Ovary (tissue), 9 donors: ENCODE results near the gene TPX2. TPM values are rescaled to one million over a fixed set of nuclear protein-coding genes. Genes with fewer than 3 reads are reported as not detected.

Source experiments
- DNase-seq, 5 donors: peaks; one replicate each; pipeline ENCODE4 v3.0.0-alpha.2; 2019 to 2020
- H3K27ac ChIP-seq, 2 donors: fragments of 200-600 bp; one replicate each; pipeline versions ENCODE4 v1.5.1 to v1.8.0; 2019 to 2022
- H3K27me3 ChIP-seq: fragments of 200-600 bp; one replicate; pipeline ENCODE4 v1.8.0; 2022
- H3K36me3 ChIP-seq: fragments of 200-600 bp; sonication (generic); one replicate; pipeline ENCODE4 v1.5.1; 2019
- H3K4me1 ChIP-seq: one replicate; pipeline ENCODE4 v1.8.1; 2013; ENCODE audit warnings: mild to moderate bottlenecking, moderate library complexity; ENCODE audit not compliant: insufficient read depth
- H3K4me3 ChIP-seq: fragments of 200-600 bp; sonication (generic); one replicate; pipeline ENCODE4 v1.5.1; 2017
- H3K9me3 ChIP-seq, 2 donors: fragments of 200-600 bp in 1 of 2; sonication (generic) in 1 of 2; one replicate each; pipeline versions ENCODE4 v1.5.1 to v1.8.1; 2013 to 2019; ENCODE audit warnings: mild to moderate bottlenecking in 1 of 2, moderate library complexity in 1 of 2
- EP300 ChIP-seq: sonication (generic); formaldehyde crosslinking; IDR thresholded peaks from one replicate; pipeline ENCODE4 v1.6.1; 2017; ENCODE audit warnings: antibody characterized with exemption
- POLR2A ChIP-seq: fragments of 450-650 bp; IDR thresholded peaks from one replicate; pipeline ENCODE4 v1.6.1; 2017; ENCODE audit warnings: antibody characterized with exemption, mild to moderate bottlenecking, moderate library complexity
- WGBS, 3 donors: extraction: QIAGEN DNeasy Blood & Tissue Kit in 1 of 3; methylation state at CpG; one replicate each; pipeline versions ENCODE4 v1.1.5 to v1.1.7; 2013 to 2017; 5-methylcytosine and 5-hydroxymethylcytosine counted together
- intact Hi-C, 4 donors: fragments of 100-400 bp; cut with DNase I; formaldehyde crosslinking; loops; one replicate each; pipeline versions ENCODE4 v1.11.0 to v1.15.1; 2022 to 2023
- polyA plus RNA-seq, 2 donors: library from polyadenylated mRNA; stranded (reverse); fragments of 200-250 nt in 1 of 2; fragments of 350-450 nt in 1 of 2; fragmentation: Illumina TruSeq in 1 of 2; extraction: RNeasy Lipid Tissue Mini Kit (QIAGEN cat#74804) in 1 of 2; gene quantifications; one replicate each; pipeline ENCODE4 v1.2.3, GENCODE V29; 2013 to 2014
- total RNA-seq, 7 donors: library from RNA; depleted of rRNA in 2 of 7; stranded (reverse); fragments of >200 nt in 2 of 7; fragmentation: NEBNext Ultra II Directional in 3 of 7; extraction: Animal tissue kit (Norgen Biotek cat#: 25700) in 3 of 7; gene quantifications; one replicate each; pipeline versions ENCODE4 v1.1.0 to v1.2.4, GENCODE V29; 2016 to 2023
- TF ChIP-seq, protein P1 (sequence below), 3 donors: fragments of 450-650 bp in 2 of 3; fragments of 200-600 bp in 1 of 3; IDR thresholded peaks; one replicate each; pipeline versions ENCODE4 v1.5.1 to v1.8.0; 2016 to 2022; ENCODE audit warnings: antibody characterized with exemption in 3 of 3, mild to moderate bottlenecking in 1 of 3
- donor health status: DM: no; HTN: no; CAD: no; lungs with moderate emphysema.
- donor health status: DM: no; HTN: no; CAD: no.
- donor health status: Bipolar disorder and iron deficiency.
- donor health status: DM: yes; HTN: yes; CAD: no.
- donor health status: DM: no; HTN: no; CAD: no.
- donor health status: DM: yes; HTN: yes; CAD: no.

Gene TPX2
- total and polyA plus RNA-seq, 9 donors = 0.10 to 5.2 (median 0.91) TPM

DNA sequence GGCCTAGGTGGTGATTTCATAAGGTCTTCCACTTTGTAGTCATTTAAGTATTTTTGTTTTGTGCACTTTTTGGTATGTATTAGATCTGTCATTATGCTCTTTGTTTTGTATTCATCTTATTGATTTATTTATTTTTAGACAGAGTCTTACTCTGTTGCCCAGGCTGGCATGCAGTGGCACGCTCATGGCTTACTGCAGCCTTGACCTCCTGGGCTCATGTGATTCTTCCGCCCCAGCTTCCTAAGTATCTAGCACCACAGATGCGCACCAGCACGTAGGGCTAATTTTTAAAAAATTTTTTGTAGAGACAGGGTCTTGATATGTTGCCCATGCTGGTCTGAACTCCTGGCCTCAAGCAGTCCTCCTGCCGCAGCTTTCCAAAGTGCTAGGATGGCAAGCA lies 30.6 kb downstream of the TPX2 start:
- TF ChIP-seq EP300 (no peak), POLR2A (no peak)
- TF ChIP-seq, protein P1, sequence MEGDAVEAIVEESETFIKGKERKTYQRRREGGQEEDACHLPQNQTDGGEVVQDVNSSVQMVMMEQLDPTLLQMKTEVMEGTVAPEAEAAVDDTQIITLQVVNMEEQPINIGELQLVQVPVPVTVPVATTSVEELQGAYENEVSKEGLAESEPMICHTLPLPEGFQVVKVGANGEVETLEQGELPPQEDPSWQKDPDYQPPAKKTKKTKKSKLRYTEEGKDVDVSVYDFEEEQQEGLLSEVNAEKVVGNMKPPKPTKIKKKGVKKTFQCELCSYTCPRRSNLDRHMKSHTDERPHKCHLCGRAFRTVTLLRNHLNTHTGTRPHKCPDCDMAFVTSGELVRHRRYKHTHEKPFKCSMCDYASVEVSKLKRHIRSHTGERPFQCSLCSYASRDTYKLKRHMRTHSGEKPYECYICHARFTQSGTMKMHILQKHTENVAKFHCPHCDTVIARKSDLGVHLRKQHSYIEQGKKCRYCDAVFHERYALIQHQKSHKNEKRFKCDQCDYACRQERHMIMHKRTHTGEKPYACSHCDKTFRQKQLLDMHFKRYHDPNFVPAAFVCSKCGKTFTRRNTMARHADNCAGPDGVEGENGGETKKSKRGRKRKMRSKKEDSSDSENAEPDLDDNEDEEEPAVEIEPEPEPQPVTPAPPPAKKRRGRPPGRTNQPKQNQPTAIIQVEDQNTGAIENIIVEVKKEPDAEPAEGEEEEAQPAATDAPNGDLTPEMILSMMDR (IDR thresholded peaks at IDR 0.05) = no peak
- Histone ChIP-seq H3K27me3 (no peaks in the 10 kb centered on the region), H3K4me3 (no peak overlapping the region), H3K9me3 (no peaks in the 10 kb centered on the region), H3K27ac (no peak overlapping the region), H3K36me3 (no peaks in the 10 kb centered on the region), H3K4me1 (peaks cover 4% of the 10 kb centered on the region)
- intact Hi-C loops = no loop called here
- DNase-seq = no peak
- 49 to 78% (median 65%) methylated on average over 5 of the region's 5 CpGs for WGBS, 3 donors

DNA sequence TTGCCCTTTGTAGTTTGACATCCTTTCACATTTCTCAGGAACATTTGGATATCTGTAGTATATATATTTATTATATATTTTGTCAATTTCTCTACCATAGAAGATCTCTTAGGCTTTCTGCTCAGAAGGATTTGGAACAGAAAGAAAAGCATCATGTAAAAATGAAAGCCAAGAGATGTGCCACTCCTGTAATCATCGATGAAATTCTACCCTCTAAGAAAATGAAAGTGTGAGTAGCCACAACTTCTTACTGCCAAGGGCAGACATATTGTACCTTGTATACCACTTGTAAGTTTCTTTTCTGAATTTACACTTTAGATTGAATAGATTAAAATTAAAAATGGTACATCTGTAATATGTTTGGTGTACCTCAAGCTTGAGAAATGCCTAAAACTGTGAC lies 31.2 kb downstream of the TPX2 start:
- no peak overlapping the region for H3K27ac ChIP-seq
- peaks cover 4% of the 10 kb centered on the region for H3K4me1 ChIP-seq
- TF ChIP-seq, protein P1 (IDR thresholded peaks at IDR 0.05) = no peak
- H3K9me3 ChIP-seq = no peaks in the 10 kb centered on the region
- H3K4me3 ChIP-seq = no peak overlapping the region
- H3K27me3 ChIP-seq = no peaks in the 10 kb centered on the region
- no peak for DNase-seq
- intact Hi-C loops = no loop called here
- WGBS, 3 donors = 25 to 56% (median 38%) methylated on average over 1 of the region's 1 CpG
- no peaks in the 10 kb centered on the region for H3K36me3 ChIP-seq

DNA sequence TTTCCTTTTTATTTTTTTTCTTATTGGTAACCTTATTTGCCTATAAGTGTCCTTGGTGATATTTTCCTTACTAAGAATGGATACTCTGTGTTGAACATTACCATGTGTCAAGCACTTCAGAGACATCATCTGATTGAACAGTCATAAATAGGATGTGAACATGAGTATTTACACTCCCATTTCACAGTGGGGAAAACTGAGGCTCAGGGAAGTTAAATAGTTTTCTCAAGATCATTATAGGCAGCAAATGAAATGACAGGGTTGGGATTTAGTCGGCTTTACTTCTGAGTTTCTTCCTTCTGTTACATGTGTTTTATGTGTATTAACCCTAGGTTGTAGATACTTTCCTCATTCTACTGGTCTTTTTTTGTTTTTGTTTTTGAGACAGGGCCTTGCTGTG lies 35.3 kb downstream of the TPX2 start:
- TF ChIP-seq EP300 (no peak), POLR2A (no peak)
- TF ChIP-seq, protein P1 (IDR thresholded peaks at IDR 0.05) = no peak
- no peak overlapping the region for H3K4me3 ChIP-seq
- H3K36me3 ChIP-seq = no peaks in the 10 kb centered on the region
- intact Hi-C loops = no loop called here
- no peaks in the 10 kb centered on the region for H3K27me3 ChIP-seq
- no peak overlapping the region for H3K27ac ChIP-seq
- no peaks in the 10 kb centered on the region for H3K9me3 ChIP-seq
- no peak for DNase-seq
- peaks cover 4% of the 10 kb centered on the region for H3K4me1 ChIP-seq
- WGBS, 3 donors = 92 to 94% (median 93%) methylated on average over 1 of the region's 1 CpG

DNA sequence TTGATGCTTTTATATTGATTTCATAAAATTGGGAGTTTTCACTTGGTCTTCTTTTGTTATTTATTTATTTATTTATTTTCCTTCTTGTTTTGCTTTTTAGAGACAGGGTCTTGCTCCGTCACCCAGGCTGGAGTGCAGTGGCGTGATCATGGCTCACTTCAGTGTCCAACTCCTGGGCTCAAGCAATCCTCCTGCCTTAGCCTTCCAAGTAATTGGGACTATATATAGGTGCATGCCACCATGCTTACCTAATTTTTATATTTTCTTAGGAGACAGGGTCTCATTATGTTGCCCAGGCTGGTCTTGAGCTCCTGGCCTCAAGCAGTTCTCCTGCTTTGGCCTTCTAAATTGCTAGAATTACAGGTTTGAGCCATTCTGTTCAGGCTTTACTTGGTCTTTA lies 41.7 kb downstream of the TPX2 start:
- WGBS, 3 donors = 98% methylated on average over 2 of the region's 2 CpGs
- H3K4me3 ChIP-seq = no peak overlapping the region
- no peaks in the 10 kb centered on the region for H3K9me3 ChIP-seq
- H3K27me3 ChIP-seq = no peaks in the 10 kb centered on the region
- no peaks in the 10 kb centered on the region for H3K36me3 ChIP-seq
- H3K27ac ChIP-seq = no peak overlapping the region
- no peaks in the 10 kb centered on the region for H3K4me1 ChIP-seq
- no peak for TF ChIP-seq POLR2A
- TF ChIP-seq, protein P1 (IDR thresholded peaks at IDR 0.05) = no peak
- TF ChIP-seq EP300 = no peak
- DNase-seq = no peak
- intact Hi-C loops = no loop called here

DNA sequence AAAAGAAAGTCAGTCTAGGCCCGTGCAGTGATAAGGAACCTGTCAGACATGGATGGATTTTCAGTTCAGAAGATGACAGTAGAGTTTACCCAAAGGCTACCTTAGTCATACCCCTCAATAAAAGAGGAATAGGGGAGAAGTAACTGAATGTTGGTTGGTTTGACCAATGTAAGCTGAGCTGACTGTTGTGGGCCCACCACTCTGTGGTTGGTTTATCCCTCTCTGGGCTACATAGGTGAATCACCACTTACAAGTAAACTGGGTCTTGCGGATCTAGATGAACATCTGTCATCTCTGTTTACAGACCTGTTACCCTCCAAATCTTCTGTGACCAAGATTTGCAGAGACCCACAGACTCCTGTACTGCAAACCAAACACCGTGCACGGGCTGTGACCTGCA lies 42.9 kb downstream of the TPX2 start:
- Histone ChIP-seq H3K4me1 (no peaks in the 10 kb centered on the region), H3K27ac (no peak overlapping the region), H3K27me3 (no peaks in the 10 kb centered on the region), H3K36me3 (no peaks in the 10 kb centered on the region), H3K9me3 (no peaks in the 10 kb centered on the region), H3K4me3 (no peak overlapping the region)
- intact Hi-C loops = no loop called here
- TF ChIP-seq EP300 (no peak), POLR2A (no peak)
- TF ChIP-seq, protein P1 (IDR thresholded peaks at IDR 0.05) = no peak
- 95 to 99% (median 99%) methylated on average over 4 of the region's 4 CpGs for WGBS, 3 donors
- no peak for DNase-seq
